Measurements from ENCODE around the gene PLEKHH3. TPM values are rescaled to one million over a fixed set of nuclear protein-coding genes. Genes with fewer than 3 reads are reported as not detected.

The PLEKHH3 gene
- total RNA-seq, 4 donors from 2014 or later, result 5.4 to 64.8 (median 7.4) TPM

- no peak for TF ChIP-seq CTCF (IDR thresholded peaks at IDR 0.05; ENCODE audit: low read depth)
Measured at GRCh38 chr17:42655528-42655927, 21.3 kb downstream of the PLEKHH3 start.

GRCh38 chr17:42653179-42654124 is 23.3 kb downstream of the PLEKHH3 start:
- no peak for TF ChIP-seq CTCF (IDR thresholded peaks at IDR 0.05; ENCODE audit: low read depth)

- no peak for TF ChIP-seq CTCF (IDR thresholded peaks at IDR 0.05; ENCODE audit: low read depth)
Measured at GRCh38 chr17:42651392-42651791, 25.4 kb downstream of the PLEKHH3 start.

DNA sequence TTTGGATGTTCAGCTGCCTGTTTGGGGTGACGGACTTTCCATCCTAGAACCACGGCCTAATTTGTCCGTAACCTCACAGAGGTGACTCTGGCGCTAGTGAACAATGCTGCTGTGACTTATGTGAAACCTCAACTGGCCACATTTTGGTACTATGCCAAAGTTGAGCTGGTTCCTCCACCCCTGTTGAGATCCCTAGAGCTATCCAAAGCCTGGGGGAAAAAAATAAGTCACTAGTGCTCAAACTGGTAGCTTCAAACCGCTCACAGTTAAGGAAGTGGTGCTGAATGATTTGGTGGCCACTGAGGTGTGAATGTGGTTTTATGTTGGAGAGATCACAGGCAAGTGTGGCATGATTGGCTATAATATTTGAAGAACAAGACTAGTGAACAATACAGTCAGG is 29.0 kb downstream of the PLEKHH3 start:
- TF ChIP-seq CTCF (IDR thresholded peaks at IDR 0.05; ENCODE audit: low read depth), result no peak

DNA sequence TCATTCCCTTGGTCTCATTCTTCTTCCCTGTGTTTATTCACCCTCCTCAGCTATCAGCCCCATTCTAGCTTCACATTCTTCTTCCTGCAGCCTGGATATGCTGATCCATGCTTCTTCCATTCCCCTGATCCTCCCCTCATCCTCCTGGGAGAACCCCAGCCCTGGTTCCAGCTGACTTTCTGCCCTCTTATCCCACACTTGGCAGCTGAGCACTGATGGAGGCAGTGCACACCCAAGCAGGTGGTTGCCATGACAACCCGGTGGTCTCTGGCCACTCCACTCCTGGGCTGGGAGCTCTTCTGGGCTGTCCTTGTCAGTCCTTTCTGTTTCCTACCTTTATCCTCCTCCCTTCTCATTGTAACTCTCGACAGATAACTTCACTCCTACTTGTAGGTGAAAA is 34.5 kb downstream of the PLEKHH3 start:
- TF ChIP-seq CTCF (IDR thresholded peaks at IDR 0.05; ENCODE audit: low read depth), result no peak

- no peak for TF ChIP-seq CTCF (IDR thresholded peaks at IDR 0.05; ENCODE audit: low read depth)
Measured at GRCh38 chr17:42640121-42640520, 36.7 kb downstream of the PLEKHH3 start.

- TF ChIP-seq CTCF (IDR thresholded peaks at IDR 0.05; ENCODE audit: low read depth), result no peak
Measured at GRCh38 chr17:42639525-42640113, 37.2 kb downstream of the PLEKHH3 start.
